Osteoblast (primary cell): ENCODE results near the gene MAN1B1. TPM values are rescaled to one million over a fixed set of nuclear protein-coding genes. Genes with fewer than 3 reads are reported as not detected.

Experiments used
- DNase-seq: peaks from one replicate; pipeline ENCODE4 v3.0.0; 2011; ENCODE audit warnings: low spot score, mixed read lengths; ENCODE audit not compliant: insufficient read length; ENCODE audit errors: missing footprints
- H2AFZ ChIP-seq: 2 replicates; pipeline ENCODE4 v1.6.0; 2011; ENCODE audit warnings: mild to moderate bottlenecking, low read length
- H3K27ac ChIP-seq: 2 replicates; pipeline ENCODE4 v1.5.1; 2011; ENCODE audit warnings: mild to moderate bottlenecking, low read depth, low read length, moderate library complexity
- H3K27me3 ChIP-seq: 2 replicates; pipeline ENCODE4 v1.6.0; 2012; ENCODE audit warnings: mild to moderate bottlenecking, control low read depth, inconsistent platforms, low read length, moderate library complexity; ENCODE audit not compliant: insufficient read depth
- H3K36me3 ChIP-seq: 2 replicates; pipeline ENCODE4 v1.5.1; 2011; ENCODE audit warnings: mild to moderate bottlenecking, low read length, control low read depth, moderate library complexity; ENCODE audit not compliant: insufficient read depth
- H3K4me1 ChIP-seq: 2 replicates; pipeline ENCODE4 v1.5.1; 2011; ENCODE audit warnings: mild to moderate bottlenecking, low read length, control low read depth, moderate library complexity; ENCODE audit not compliant: insufficient read depth
- H3K4me2 ChIP-seq: 2 replicates; pipeline ENCODE4 v1.6.0; 2011; ENCODE audit warnings: mild to moderate bottlenecking, low read length; ENCODE audit not compliant: insufficient read depth
- H3K4me3 ChIP-seq: fragments of 200-600 bp; sonication (generic); 3 replicates; pipeline ENCODE4 v1.5.1; 2012; ENCODE audit warnings: mild to moderate bottlenecking, low read length, inconsistent platforms; ENCODE audit not compliant: insufficient read depth
- H3K79me2 ChIP-seq: 2 replicates; pipeline ENCODE4 v1.6.0; 2012; ENCODE audit warnings: mild to moderate bottlenecking, low read length, control low read depth, inconsistent platforms; ENCODE audit not compliant: insufficient read depth
- H3K9me3 ChIP-seq: 2 replicates; pipeline ENCODE4 v1.5.1; 2011; ENCODE audit warnings: low read depth, low read length, control low read depth
- H4K20me1 ChIP-seq: 2 replicates; pipeline ENCODE4 v1.6.0; 2012; ENCODE audit warnings: mild to moderate bottlenecking, low read length, control low read depth; ENCODE audit not compliant: insufficient read depth
- total RNA-seq: library from RNA; depleted of rRNA; stranded (reverse); fragments of >200 nt; gene quantifications from 2 replicates; pipeline ENCODE4 v1.2.3, GENCODE V29; 2012
- TF ChIP-seq, protein P1 (sequence below): IDR thresholded peaks from 2 replicates; pipeline ENCODE4 v1.5.1; 2011; ENCODE audit warnings: mild to moderate bottlenecking, low read depth, low read length, moderate library complexity; ENCODE audit errors: extremely low read depth

MAN1B1 gene
- total RNA-seq, 1 donor = 94.1 TPM

DNA sequence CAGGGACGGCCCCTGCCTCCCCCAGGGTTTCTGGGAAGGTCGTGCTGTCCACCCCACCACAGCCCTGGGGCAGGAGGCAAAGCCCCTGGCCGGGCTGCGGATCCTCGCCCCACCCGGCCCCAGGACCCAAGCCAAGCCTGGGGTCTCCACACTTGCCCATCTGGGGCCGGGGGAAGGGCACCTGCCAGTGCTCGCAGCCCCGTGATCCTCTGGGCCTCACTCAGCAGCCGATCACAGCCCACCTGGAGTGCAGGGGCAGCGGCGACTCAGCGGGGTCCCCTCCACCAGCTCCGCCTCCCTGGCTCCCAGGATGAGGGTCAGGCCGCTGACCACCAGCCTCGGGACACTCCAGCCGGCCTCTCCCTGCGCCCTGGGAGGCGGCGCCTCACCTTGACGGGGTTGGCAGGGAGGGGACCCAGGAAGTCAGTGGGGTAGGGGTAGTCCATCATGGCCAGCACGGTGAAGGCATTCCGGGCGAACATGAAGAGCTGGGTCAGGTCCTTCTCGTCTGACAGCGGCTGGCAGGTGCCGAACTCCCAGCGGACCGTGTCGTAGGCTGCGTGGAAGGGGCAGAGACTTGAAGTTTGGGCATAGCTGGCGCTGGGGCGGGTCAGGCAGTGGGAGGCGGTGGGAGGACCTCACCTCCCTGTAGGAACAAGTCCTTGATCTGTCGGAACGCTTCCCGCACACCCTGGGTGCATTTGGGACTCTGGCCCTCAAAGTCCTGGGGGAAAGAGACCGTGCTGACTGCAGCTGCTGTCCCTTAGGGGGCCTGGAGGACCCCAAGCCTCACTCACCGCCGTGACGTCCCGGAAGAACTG, 26.0 kb downstream of the MAN1B1 start:
- H3K79me2 ChIP-seq = peaks cover 5% of the 10 kb centered on the region

DNA sequence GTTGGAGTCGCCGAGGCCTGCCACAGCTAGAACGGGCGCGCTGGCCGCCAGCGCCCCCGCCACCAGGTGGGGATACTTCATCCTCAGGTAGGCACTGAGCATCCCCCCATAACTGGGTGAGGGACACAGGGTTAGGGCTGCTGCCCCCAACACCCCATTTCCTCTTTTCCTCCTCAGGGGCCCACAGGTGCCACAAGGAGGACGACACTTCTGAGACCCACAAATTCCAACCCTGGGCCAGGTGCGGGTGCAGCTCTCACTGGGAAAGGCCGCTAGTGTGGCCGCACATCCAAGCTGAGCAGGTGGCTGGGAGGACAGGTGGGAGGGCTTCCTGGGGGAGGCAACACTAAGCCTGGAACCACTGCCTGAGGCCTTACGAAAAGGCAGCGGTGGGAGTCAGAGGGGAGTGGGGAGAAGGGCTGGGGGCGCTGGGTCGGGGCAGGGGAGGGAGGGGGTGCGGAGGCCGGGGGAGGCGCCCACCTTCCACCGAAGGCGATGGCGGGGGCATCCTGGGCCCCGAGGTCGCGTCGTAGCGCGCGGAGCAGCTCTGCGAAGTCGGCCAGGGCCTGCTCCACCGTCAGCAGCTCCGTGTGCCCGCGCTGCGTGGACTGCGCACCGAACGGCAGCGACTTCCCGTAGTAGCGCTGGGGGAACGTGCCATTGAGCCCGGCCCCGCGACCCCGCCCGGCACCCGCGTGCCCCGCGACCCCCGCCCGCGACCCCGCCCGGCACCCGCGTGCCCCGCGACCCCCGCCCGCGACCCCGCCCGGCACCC, 26.8 kb downstream of the MAN1B1 start:
- Histone ChIP-seq H3K79me2 (peaks cover 5% of the 10 kb centered on the region), H4K20me1 (peaks cover 5% of the 10 kb centered on the region), H3K27ac (no peak overlapping the region), H3K9me3 (no peaks in the 10 kb centered on the region), H3K36me3 (peaks cover 9% of the 10 kb centered on the region), H2AFZ (no peak overlapping the region), H3K27me3 (no peaks in the 10 kb centered on the region), H3K4me3 (peak overlapping the region; percentile 40), H3K4me1 (no peaks in the 10 kb centered on the region), H3K4me2 (peak overlapping the region; percentile 48)
- DNase-seq = peak; percentile 96
- TF ChIP-seq, protein P1, sequence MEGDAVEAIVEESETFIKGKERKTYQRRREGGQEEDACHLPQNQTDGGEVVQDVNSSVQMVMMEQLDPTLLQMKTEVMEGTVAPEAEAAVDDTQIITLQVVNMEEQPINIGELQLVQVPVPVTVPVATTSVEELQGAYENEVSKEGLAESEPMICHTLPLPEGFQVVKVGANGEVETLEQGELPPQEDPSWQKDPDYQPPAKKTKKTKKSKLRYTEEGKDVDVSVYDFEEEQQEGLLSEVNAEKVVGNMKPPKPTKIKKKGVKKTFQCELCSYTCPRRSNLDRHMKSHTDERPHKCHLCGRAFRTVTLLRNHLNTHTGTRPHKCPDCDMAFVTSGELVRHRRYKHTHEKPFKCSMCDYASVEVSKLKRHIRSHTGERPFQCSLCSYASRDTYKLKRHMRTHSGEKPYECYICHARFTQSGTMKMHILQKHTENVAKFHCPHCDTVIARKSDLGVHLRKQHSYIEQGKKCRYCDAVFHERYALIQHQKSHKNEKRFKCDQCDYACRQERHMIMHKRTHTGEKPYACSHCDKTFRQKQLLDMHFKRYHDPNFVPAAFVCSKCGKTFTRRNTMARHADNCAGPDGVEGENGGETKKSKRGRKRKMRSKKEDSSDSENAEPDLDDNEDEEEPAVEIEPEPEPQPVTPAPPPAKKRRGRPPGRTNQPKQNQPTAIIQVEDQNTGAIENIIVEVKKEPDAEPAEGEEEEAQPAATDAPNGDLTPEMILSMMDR = no peak

More for the DNA sequence above, 26.0 kb downstream of the MAN1B1 start:
- Histone ChIP-seq H3K4me1 (no peaks in the 10 kb centered on the region), H3K9me3 (no peaks in the 10 kb centered on the region), H3K4me2 (no peak overlapping the region), H2AFZ (no peak overlapping the region), H4K20me1 (peaks cover 5% of the 10 kb centered on the region), H3K36me3 (peaks cover 13% of the 10 kb centered on the region), H3K4me3 (no peak overlapping the region), H3K27ac (no peak overlapping the region), H3K27me3 (no peaks in the 10 kb centered on the region)
- peak; percentile 68 for DNase-seq
- TF ChIP-seq, protein P1 = no peak

DNA sequence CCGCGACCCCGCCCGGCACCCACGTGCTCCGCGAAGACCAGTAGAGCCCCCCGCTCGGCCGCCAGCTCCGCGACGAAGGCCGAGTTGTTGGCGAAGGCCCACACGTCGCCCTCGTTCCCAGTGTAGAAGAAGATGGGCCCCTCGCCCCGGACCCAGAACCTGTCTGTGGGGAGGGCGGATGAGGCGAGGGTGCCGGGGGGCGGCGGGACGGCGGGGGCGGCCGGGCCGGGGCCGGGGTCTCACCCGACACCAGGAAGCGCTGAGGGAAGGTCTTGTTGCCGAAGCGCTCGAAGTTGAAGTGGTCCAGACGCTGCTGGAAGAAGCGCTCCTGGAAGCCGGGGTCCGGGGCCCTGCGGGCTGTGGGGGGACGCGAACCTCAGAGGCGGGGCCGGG, 27.4 kb downstream of the MAN1B1 start:
- Histone ChIP-seq H3K79me2 (peaks cover 5% of the 10 kb centered on the region), H3K4me2 (peak overlapping the region; percentile 72), H4K20me1 (peaks cover 5% of the 10 kb centered on the region), H3K4me1 (no peaks in the 10 kb centered on the region), H2AFZ (no peak overlapping the region), H3K27ac (no peak overlapping the region), H3K36me3 (peaks cover 8% of the 10 kb centered on the region), H3K27me3 (no peaks in the 10 kb centered on the region), H3K4me3 (peak overlapping the region; percentile 73), H3K9me3 (no peaks in the 10 kb centered on the region)
- peak; percentile 96 for DNase-seq
- TF ChIP-seq, protein P1 = no peak
